Measurements from ENCODE around the gene SNAI1. TPM values are rescaled to one million over a fixed set of nuclear protein-coding genes. Genes with fewer than 3 reads are reported as not detected.

The SNAI1 gene
- total and polyA plus RNA-seq, 2 donors (not counting 3 experiments of a cell fraction or from before 2014, with no cell fraction given) = 10.8 to 13.4 TPM

- Histone ChIP-seq H3K27me3 (ENCODE audit: control insufficient read depth in 2 of 2, insufficient read depth in 2 of 2, low read length in 2 of 2) (no peaks in the 10 kb centered on the region), H3K36me3 (ENCODE audit: control insufficient read depth in 2 of 2, extremely low read depth in 1 of 2, insufficient read depth in 2 of 2, low read length in 2 of 2) (no peaks in the 10 kb centered on the region), H3K9ac (replicated peaks; ENCODE audit: extremely low read depth, insufficient read depth, low read length) (no peak overlapping the region), H3K4me3 (replicated peaks in 1 of 3; ENCODE audit: insufficient read depth in 1 of 3, low read depth in 1 of 3, low read length in 3 of 3) (no peak overlapping the region), H3K9me3 (replicated peaks; ENCODE audit: control insufficient read depth, insufficient read depth, low read length) (no peaks in the 10 kb centered on the region), H3K4me1 (ENCODE audit: control insufficient read depth, extremely low read depth, insufficient read depth, low read length) (peaks cover 7% of the 10 kb centered on the region), H3K9me1 (replicated peaks; ENCODE audit: control insufficient read depth, extremely low read depth, insufficient read depth, low read length) (no peaks in the 10 kb centered on the region), H3K27ac (ENCODE audit: insufficient read depth, low read depth, low read length) (no peak overlapping the region), H3K4me2 (ENCODE audit: insufficient read depth, low read length) (no peak overlapping the region), H2AFZ (ENCODE audit: low read depth, low read length) (no peak overlapping the region), H3K79me2 (ENCODE audit: control insufficient read depth, insufficient read depth, low read length) (no peaks in the 10 kb centered on the region), H4K20me1 (replicated peaks; ENCODE audit: control insufficient read depth, extremely low read depth, insufficient read depth, low read length) (no peaks in the 10 kb centered on the region)
- no TSS peak for BruUV-seq (replicated peaks)
- no peak for TF ChIP-seq POLR2A (IDR thresholded peaks at IDR 0.05; ENCODE audit: low read depth, low read length)
- TF ChIP-seq CTCF (IDR thresholded peaks at IDR 0.05; ENCODE audit: extremely low read depth in 1 of 2, insufficient read depth in 1 of 2, low read depth in 1 of 2, low read length in 2 of 2) = peak; percentile 75 to 86
- ChIA-PET CTCF (interaction anchor here (0.5 to 5.4 kb wide), 17 partner anchors 10 to 214 kb away, joined by 3 to 38 read pairs (median 4); partner anchors contain the start of gene RNF114), POLR2A (no interaction called here)
- dilution Hi-C loops (cut with MboI; ENCODE audit: extremely low pct_ligation_motif_present, low sequenced_read_pairs) = no loop called here
- DNase-seq (ENCODE audit: low read depth, low spot score) = peak; percentile 49
- FAIRE-seq = peak; percentile 64
- intact Hi-C loops (cut with micrococcal nuclease) = no loop called here
These were observed 17.6 kb upstream of the SNAI1 start for GRCh38 chr20:49964964-49965780.

GRCh38 chr20:49965781-49966305 lies 16.9 kb upstream of the SNAI1 start:
- dilution Hi-C loops (cut with MboI; ENCODE audit: extremely low pct_ligation_motif_present, low sequenced_read_pairs) (no loop called here), intact Hi-C loops (cut with micrococcal nuclease) (no loop called here)
- no peak overlapping the region for H3K27ac ChIP-seq (ENCODE audit: insufficient read depth, low read depth, low read length)
- POLR2A ChIA-PET = no interaction called here
- no peak overlapping the region for H3K4me2 ChIP-seq (ENCODE audit: insufficient read depth, low read length)
- no peak overlapping the region for H3K4me3 ChIP-seq (replicated peaks in 1 of 3; ENCODE audit: insufficient read depth in 1 of 3, low read depth in 1 of 3, low read length in 3 of 3)
- H3K4me1 ChIP-seq (ENCODE audit: control insufficient read depth, extremely low read depth, insufficient read depth, low read length) = peaks cover 7% of the 10 kb centered on the region
- H3K9me1 ChIP-seq (replicated peaks; ENCODE audit: control insufficient read depth, extremely low read depth, insufficient read depth, low read length) = no peaks in the 10 kb centered on the region
- H4K20me1 ChIP-seq (replicated peaks; ENCODE audit: control insufficient read depth, extremely low read depth, insufficient read depth, low read length) = no peaks in the 10 kb centered on the region
- H3K36me3 ChIP-seq (ENCODE audit: control insufficient read depth in 2 of 2, extremely low read depth in 1 of 2, insufficient read depth in 2 of 2, low read length in 2 of 2) = no peaks in the 10 kb centered on the region
- FAIRE-seq = no peak
- H3K79me2 ChIP-seq (ENCODE audit: control insufficient read depth, insufficient read depth, low read length) = no peaks in the 10 kb centered on the region
- TF ChIP-seq FOS (IDR thresholded peaks at IDR 0.05; ENCODE audit: borderline replicate concordance, insufficient read depth, low read length) (no peak), POLR2AphosphoS5 (IDR thresholded peaks at IDR 0.05; ENCODE audit: insufficient read depth, low read depth, low read length) (no peak), JUN (IDR thresholded peaks at IDR 0.05; ENCODE audit: borderline replicate concordance, insufficient read depth, insufficient read length, low read depth) (no peak), MAX (IDR thresholded peaks at IDR 0.05; ENCODE audit: insufficient read depth, insufficient read length) (no peak)
- BruUV-seq (replicated peaks) = no TSS peak
- no peak overlapping the region for H3K9ac ChIP-seq (replicated peaks; ENCODE audit: extremely low read depth, insufficient read depth, low read length)
- CTCF ChIA-PET = interaction anchor here (0.6 to 5.4 kb wide), 9 partner anchors 10 to 587 kb away, joined by 3 to 38 read pairs (median 7); no protein-coding TSS in a partner anchor
- H3K9me3 ChIP-seq (replicated peaks; ENCODE audit: control insufficient read depth, insufficient read depth, low read length) = no peaks in the 10 kb centered on the region
- no peak overlapping the region for H2AFZ ChIP-seq (ENCODE audit: low read depth, low read length)
- no peak for DNase-seq (ENCODE audit: low read depth, low spot score)
- no peaks in the 10 kb centered on the region for H3K27me3 ChIP-seq (ENCODE audit: control insufficient read depth in 2 of 2, insufficient read depth in 2 of 2, low read length in 2 of 2)
